Stomach smooth muscle (tissue), 2 donors: ENCODE measurements around the gene SPTLC3.

ENCODE experiments used
- H3K27ac ChIP-seq: one replicate; pipeline ENCODE4 v1.7.0; 2013; ENCODE audit warnings: mild to moderate bottlenecking, low read length, inconsistent platforms
- H3K27me3 ChIP-seq, 2 donors: one replicate each; pipeline ENCODE4 v1.7.0; 2013; ENCODE audit warnings: low read length in 2 of 2; ENCODE audit not compliant: insufficient read depth in 2 of 2, control insufficient read depth in 1 of 2
- H3K36me3 ChIP-seq, 2 donors: one replicate each; pipeline ENCODE4 v1.7.0; 2013; ENCODE audit warnings: low read length in 2 of 2; ENCODE audit not compliant: control insufficient read depth in 2 of 2, insufficient read depth in 2 of 2
- H3K4me1 ChIP-seq: one replicate; pipeline ENCODE4 v1.7.0; 2013; ENCODE audit warnings: low read length; ENCODE audit not compliant: control insufficient read depth, insufficient read depth
- H3K4me3 ChIP-seq, 2 donors: one replicate each; pipeline ENCODE4 v1.7.0; 2013; ENCODE audit warnings: low read length in 2 of 2
- H3K9ac ChIP-seq, 2 donors: one replicate each; pipeline ENCODE4 v1.7.0; 2013; ENCODE audit warnings: low read length in 2 of 2, mild to moderate bottlenecking in 1 of 2
- H3K9me3 ChIP-seq, 2 donors: one replicate each; pipeline ENCODE4 v1.7.0; 2013; ENCODE audit warnings: low read length in 2 of 2; ENCODE audit not compliant: control insufficient read depth in 2 of 2
- donor health status: healthy.
- donor health status: Pancreatic carcinoma.

Gene SPTLC3

GRCh38 chr20:13117200-13117599 is 108.4 kb downstream of the SPTLC3 start:
- H3K27me3 ChIP-seq, result no peaks in the 10 kb centered on the region
- no peak overlapping the region for H3K9ac ChIP-seq
- no peaks in the 10 kb centered on the region for H3K9me3 ChIP-seq
- no peak overlapping the region for H3K4me3 ChIP-seq
- H3K27ac ChIP-seq, result no peak overlapping the region
- H3K36me3 ChIP-seq, result no peaks in the 10 kb centered on the region
- no peaks in the 10 kb centered on the region for H3K4me1 ChIP-seq

- Histone ChIP-seq H3K4me1 (no peaks in the 10 kb centered on the region), H3K9me3 (no peaks in the 10 kb centered on the region), H3K27me3 (no peaks in the 10 kb centered on the region), H3K9ac (no peak overlapping the region), H3K36me3 (no peaks in the 10 kb centered on the region), H3K4me3 (no peak overlapping the region), H3K27ac (no peak overlapping the region)
These were observed 109.9 kb downstream of the SPTLC3 start for GRCh38 chr20:13118676-13119075.

- H3K4me1 ChIP-seq, result no peaks in the 10 kb centered on the region
These were observed 110.8 kb downstream of the SPTLC3 start for GRCh38 chr20:13119583-13119982.

GRCh38 chr20:13120471-13120870 is 111.7 kb downstream of the SPTLC3 start:
- no peaks in the 10 kb centered on the region for H3K36me3 ChIP-seq
- no peaks in the 10 kb centered on the region for H3K4me1 ChIP-seq
- no peaks in the 10 kb centered on the region for H3K9me3 ChIP-seq
- H3K27ac ChIP-seq, result no peak overlapping the region
- no peak overlapping the region for H3K4me3 ChIP-seq
- no peak overlapping the region for H3K9ac ChIP-seq
- no peaks in the 10 kb centered on the region for H3K27me3 ChIP-seq

More at GRCh38 chr20:13119583-13119982, 110.8 kb downstream of the SPTLC3 start:
- H3K27ac ChIP-seq, result no peak overlapping the region
- no peaks in the 10 kb centered on the region for H3K9me3 ChIP-seq
- no peak overlapping the region for H3K4me3 ChIP-seq
- H3K36me3 ChIP-seq, result no peaks in the 10 kb centered on the region
- no peak overlapping the region for H3K9ac ChIP-seq
- H3K27me3 ChIP-seq, result no peaks in the 10 kb centered on the region

- no peaks in the 10 kb centered on the region for H3K9me3 ChIP-seq
- H3K27ac ChIP-seq, result no peak overlapping the region
- peaks cover 0 to 2% of the 10 kb centered on the region in 2 donors for H3K36me3 ChIP-seq
- no peaks in the 10 kb centered on the region for H3K27me3 ChIP-seq
- no peak overlapping the region for H3K9ac ChIP-seq
- H3K4me1 ChIP-seq, result no peaks in the 10 kb centered on the region
- no peak overlapping the region for H3K4me3 ChIP-seq
These were observed 113.2 kb downstream of the SPTLC3 start for GRCh38 chr20:13121840-13122515.

DNA sequence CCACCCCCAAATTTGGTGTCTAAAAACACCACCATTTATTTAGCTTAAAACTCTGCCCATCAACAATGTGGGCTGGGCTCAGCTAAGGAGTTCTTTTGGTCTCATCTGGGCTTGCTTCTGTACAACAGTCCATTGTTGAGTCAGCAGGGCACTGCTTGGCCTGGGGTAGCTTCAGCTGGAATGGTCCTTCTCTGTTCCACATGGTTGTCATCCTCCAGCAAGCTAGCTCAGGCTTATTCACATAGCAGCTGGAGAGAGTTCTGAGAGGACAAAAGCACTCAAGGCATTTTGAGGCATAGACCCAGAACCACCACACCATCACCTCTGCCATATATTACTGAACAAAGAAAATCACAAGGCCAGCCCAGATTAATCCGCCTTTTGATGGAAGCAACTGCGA is 116.7 kb downstream of the SPTLC3 start:
- Histone ChIP-seq H3K4me1 (peaks cover 2% of the 10 kb centered on the region), H3K4me3 (no peak overlapping the region), H3K27ac (no peak overlapping the region), H3K36me3 (peaks cover 2 to 5% of the 10 kb centered on the region in 2 donors), H3K27me3 (no peaks in the 10 kb centered on the region), H3K9ac (no peak overlapping the region), H3K9me3 (peaks cover 0 to 3% of the 10 kb centered on the region in 2 donors)

DNA sequence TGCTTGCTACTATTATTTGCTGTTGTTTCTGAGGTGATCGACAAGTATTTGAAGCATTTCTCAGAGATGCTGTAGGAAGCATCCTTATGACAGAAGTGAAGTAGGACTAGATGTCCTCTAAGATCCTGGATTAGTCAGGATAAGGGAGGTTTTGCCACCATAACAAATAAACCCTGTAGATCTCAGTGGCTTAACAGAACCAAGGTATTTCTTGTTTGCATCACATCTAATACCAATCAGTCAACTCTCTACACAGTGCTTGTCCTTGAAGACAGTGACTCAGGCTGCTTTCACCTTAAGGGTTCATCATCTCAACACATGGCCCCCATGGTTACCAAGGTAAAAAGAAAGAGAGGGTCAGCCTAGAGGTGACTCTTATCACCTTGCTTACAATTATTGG is 119.4 kb downstream of the SPTLC3 start:
- Histone ChIP-seq H3K4me3 (no peak overlapping the region), H3K27ac (no peak overlapping the region), H3K4me1 (peaks cover 2% of the 10 kb centered on the region), H3K27me3 (no peaks in the 10 kb centered on the region), H3K36me3 (peaks cover 2 to 5% of the 10 kb centered on the region in 2 donors), H3K9me3 (peaks cover 0 to 3% of the 10 kb centered on the region in 2 donors), H3K9ac (no peak overlapping the region)

DNA sequence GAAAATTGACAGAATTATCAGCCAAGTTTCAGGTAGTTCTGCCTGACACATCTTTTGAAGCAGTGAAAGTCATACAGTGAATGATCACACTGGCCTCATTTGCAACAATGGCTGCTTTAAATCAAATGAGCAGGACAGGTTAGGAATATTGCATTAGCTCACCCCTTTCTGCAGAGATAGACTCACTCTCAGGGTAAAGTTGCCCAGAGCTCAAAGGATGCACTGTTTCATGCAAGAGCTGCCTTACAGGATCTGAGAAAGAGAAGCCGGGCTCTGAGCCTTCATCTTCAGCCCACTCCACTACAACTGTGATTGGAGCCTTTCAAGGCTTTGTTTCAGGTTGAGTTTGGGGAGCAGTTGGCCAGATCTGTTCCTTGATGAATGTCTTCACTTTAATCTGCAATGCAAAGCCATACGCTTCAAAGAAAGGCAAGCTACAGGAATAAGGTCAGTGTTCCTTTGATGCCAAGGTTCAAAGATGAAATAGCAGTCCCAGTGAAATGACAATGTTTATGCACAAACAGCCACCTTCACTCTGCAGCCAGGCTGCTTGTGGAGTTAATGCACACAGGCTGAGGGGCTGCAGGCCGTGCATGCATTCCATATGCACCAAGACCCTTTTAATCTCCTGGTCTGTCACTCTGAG is 121.4 kb downstream of the SPTLC3 start:
- Histone ChIP-seq H3K27me3 (no peaks in the 10 kb centered on the region), H3K4me3 (no peak overlapping the region), H3K9ac (no peak overlapping the region), H3K27ac (no peak overlapping the region), H3K9me3 (peaks cover 0 to 3% of the 10 kb centered on the region in 2 donors), H3K4me1 (peaks cover 2% of the 10 kb centered on the region), H3K36me3 (peaks cover 2 to 7% of the 10 kb centered on the region in 2 donors)

DNA sequence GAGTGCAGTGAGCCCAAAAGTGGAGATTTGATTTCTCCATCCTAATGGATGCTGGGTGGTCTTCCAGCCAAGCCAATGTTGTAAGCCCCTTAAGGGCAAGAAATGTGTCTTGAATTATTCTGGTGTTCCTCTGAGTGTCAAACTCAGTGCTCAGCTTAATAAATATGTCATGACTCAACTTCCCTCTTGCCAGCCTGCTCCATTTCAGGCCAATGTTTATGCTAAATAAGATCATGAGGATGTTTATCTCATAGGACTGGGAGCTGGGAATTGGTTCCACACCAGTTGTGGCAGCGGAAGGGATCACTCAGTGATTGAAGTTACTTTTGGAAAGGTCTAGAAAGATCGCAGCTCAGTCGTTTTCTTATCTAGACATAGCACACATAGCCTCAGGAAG is 121.9 kb downstream of the SPTLC3 start:
- Histone ChIP-seq H3K9me3 (peaks cover 0 to 3% of the 10 kb centered on the region in 2 donors), H3K36me3 (peaks cover 2 to 7% of the 10 kb centered on the region in 2 donors), H3K4me3 (no peak overlapping the region), H3K4me1 (peaks cover 2% of the 10 kb centered on the region), H3K27ac (no peak overlapping the region), H3K27me3 (no peaks in the 10 kb centered on the region), H3K9ac (no peak overlapping the region)

DNA sequence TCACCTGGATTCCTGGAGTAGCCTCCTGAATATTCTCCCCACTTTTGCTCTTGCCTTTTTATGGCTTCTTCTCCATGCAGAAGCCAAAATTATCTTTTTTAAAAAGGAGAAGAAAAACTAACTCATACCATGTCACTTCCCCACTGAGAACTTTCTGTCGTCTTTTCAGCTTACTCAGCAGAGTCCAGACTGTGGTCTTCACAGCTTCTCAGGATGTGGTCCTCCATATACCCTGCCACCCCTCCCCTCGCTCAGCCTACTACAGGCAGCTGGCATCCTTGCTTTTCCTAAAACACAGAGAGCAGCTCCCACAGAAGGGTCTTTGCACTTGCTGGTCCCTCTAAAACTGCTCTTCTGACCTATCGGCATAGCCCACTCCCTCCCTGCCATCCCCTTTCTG is 122.9 kb downstream of the SPTLC3 start:
- peaks cover 2 to 7% of the 10 kb centered on the region in 2 donors for H3K36me3 ChIP-seq

More for the DNA sequence above, 122.9 kb downstream of the SPTLC3 start:
- peaks cover 0 to 3% of the 10 kb centered on the region in 2 donors for H3K9me3 ChIP-seq
- H3K9ac ChIP-seq, result no peak overlapping the region
- H3K4me1 ChIP-seq, result peaks cover 2% of the 10 kb centered on the region
- H3K27me3 ChIP-seq, result no peaks in the 10 kb centered on the region
- no peak overlapping the region for H3K4me3 ChIP-seq
- no peak overlapping the region for H3K27ac ChIP-seq
